Stimulated activated CD8-positive, alpha-beta memory T cell treated with anti-CD3 and anti-CD28 coated beads, Interleukin-12 subunit alpha, Interleukin-12 subunit beta, amount 100 ng/mL, for 1 hour (primary cell): ENCODE results near the gene PCDHA8.
"Not testable (repeated sequence)": the region's sequence is repeated elsewhere in the genome, so short reads cannot be mapped to it uniquely, and the experiment has no call there.

Source experiments
- DNase-seq: peaks from one replicate; pipeline ENCODE4 v3.0.0-alpha.2; 2020; ENCODE audit warnings: low read depth

PCDHA8 gene

GRCh38 chr5:140870221-140871201 lies 29.5 kb downstream of the PCDHA8 start:
- DNase-seq: no peak

DNA sequence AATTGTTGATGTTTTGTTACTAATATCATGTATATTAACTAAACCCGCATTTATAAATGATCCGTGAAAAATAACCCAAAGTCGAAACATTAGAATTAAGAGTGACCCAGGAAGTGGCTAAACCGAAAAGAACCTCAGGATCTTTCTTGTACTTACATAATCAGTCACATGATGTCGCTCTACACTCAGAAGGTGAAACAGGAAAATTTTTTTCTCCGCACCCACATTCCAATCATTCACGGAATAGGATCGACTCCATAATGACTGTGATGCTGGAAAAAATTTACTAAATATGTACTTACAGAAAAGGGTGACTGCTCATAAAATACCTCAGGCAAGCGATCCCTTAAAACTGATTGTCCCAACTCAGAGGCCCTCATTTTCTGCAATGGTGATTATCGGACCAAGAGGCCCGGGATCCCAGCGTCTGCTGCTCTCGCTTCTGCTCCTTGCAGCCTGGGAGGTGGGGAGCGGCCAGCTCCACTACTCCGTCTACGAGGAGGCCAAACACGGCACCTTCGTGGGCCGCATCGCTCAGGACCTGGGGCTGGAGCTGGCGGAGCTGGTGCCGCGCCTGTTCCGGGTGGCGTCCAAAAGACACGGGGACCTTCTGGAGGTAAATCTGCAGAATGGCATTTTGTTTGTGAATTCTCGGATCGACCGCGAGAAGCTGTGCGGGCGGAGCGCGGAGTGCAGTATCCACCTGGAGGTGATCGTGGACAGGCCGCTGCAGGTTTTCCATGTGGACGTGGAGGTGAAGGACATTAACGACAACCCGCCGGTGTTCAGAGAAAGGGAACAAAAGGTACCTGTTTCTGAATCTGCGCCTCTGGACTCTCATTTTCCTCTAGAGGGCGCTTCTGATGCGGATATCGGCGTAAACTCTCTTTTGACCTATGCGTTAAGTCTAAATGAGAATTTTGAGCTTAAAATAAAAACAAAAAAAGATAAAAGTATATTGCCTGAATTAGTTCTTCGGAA lies 34.4 kb downstream of the PCDHA8 start, which contains the start of gene PCDHA12:
PCDHA12 (plus strand) TSS at position 224 of the 981 bp plus-strand sequence; CDS start at position 389, 165 bp downstream.
- DNase-seq: no peak

DNA sequence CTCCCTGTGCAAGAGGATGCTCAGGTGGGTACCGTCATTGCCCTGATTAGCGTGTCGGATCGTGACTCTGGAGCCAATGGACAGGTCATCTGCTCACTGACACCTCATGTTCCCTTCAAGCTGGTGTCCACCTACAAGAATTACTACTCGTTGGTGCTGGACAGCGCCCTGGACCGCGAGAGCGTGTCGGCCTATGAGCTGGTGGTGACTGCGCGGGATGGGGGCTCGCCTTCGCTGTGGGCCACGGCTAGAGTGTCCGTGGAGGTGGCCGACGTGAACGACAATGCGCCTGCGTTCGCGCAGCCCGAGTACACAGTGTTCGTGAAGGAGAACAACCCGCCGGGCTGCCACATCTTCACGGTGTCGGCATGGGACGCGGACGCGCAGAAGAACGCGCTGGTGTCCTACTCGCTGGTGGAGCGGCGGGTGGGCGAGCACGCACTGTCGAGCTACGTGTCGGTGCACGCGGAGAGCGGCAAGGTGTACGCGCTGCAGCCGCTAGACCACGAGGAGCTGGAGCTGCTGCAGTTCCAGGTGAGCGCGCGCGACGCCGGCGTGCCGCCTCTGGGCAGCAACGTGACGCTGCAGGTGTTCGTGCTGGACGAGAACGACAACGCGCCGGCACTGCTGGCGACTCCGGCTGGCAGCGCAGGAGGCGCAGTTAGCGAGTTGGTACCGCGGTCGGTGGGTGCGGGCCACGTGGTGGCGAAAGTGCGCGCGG lies 35.7 kb downstream of the PCDHA8 start:
- not testable (repeated sequence) for DNase-seq

GRCh38 chr5:140877262-140877581 lies 36.2 kb downstream of the PCDHA8 start:
- DNase-seq: no peak

GRCh38 chr5:140881889-140882590 lies 41.1 kb downstream of the PCDHA8 start, which contains the start of gene PCDHA13:
PCDHA13 (plus strand) TSS chr5:140882124; CDS start chr5:140882269, 145 bp downstream.
- no peak for DNase-seq

GRCh38 chr5:140882591-140882899 lies 41.6 kb downstream of the PCDHA8 start:
- DNase-seq: no peak

DNA sequence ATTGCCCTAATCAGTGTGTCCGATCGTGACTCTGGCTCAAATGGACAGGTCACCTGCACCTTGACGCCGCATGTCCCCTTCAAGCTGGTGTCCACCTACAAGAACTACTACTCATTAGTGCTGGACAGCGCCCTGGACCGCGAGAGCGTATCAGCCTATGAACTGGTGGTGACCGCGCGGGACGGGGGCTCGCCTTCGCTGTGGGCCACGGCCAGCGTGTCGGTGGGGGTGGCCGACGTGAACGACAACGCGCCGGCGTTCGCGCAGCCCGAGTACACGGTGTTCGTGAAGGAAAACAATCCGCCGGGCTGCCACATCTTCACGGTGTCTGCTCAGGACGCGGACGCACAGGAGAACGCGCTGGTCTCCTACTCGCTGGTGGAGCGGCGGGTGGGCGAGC lies 42.4 kb downstream of the PCDHA8 start:
- no peak for DNase-seq

DNA sequence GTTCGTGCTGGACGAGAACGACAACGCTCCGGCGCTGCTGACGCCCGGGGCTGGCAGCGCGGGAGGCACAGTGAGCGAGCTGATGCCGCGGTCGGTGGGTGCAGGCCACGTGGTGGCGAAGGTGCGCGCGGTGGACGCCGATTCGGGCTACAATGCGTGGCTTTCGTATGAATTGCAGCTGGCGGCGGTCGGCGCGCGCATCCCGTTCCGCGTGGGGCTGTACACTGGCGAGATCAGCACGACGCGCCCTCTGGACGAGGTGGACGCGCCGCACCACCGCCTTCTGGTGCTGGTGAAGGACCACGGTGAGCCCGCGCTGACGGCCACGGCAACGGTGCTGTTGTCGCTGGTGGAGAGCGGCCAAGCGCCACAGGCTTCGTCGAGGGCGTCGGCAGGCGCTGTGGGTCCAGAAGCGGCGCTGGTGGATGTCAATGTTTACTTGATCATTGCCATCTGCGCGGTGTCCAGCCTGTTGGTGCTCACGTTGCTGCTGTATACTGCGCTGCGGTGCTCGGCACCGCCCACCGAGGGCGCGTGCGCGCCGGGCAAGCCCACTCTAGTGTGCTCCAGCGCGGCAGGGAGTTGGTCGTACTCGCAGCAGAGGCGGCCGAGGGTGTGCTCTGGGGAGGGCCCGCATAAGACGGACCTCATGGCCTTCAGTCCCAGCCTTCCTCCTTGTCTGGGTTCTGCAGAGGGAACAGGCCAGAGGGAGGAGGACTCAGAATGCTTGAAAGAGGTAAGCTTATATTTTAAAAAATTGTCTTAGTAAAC lies 43.1 kb downstream of the PCDHA8 start:
- no peak for DNase-seq
